ENCODE measurements around the gene HES1.

HES1 gene

DNA sequence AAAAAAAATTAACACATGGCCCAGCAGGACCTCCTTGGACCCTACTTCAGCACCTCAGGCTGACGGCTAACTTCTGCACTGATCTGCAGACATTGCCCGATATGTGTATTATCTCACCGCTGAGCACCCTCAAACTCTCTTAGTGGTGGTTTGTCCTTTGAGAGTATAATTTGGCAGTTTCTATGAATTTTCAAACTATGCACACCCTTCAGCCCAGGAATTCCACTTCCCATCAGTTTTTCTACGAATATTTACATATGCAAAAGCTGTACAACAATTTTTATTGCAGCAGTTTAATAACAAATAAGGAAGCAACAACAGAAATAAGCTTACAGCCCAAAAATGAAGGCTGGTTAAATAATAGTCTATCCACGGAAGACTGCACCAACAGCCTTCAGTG, 44.6 kb downstream of the HES1 start:
- Histone ChIP-seq H2AFZ (ENCODE audit: low read depth, low read length) (no peak overlapping the region), H3K27ac (ENCODE audit: low read length) (no peak overlapping the region), H3K27me3 (ENCODE audit: low read depth, low read length) (0 out of 2 replicates have a peak, but pooled peaks cover 5% of the 10 kb centered on the region), H3K79me2 (ENCODE audit: low read length) (no peaks in the 10 kb centered on the region), H4K20me1 (ENCODE audit: insufficient read depth, low read length) (no peaks in the 10 kb centered on the region), H3K9me3 (ENCODE audit: insufficient read depth, low read length) (no peaks in the 10 kb centered on the region), H3K36me3 (replicated peaks; ENCODE audit: low read depth, low read length) (no peaks in the 10 kb centered on the region), H3K9ac (ENCODE audit: low read length) (no peak overlapping the region), H3K4me3 (ENCODE audit: low read length) (no peak overlapping the region), H3K4me1 (ENCODE audit: low read length) (no peaks in the 10 kb centered on the region), H3K4me2 (ENCODE audit: low read length) (no peak overlapping the region)
- no peak for TF ChIP-seq CTCF (IDR thresholded peaks at IDR 0.05; ENCODE audit: low read depth, low read length)
- no peak for TF ChIP-seq EZH2phosphoT487 (IDR thresholded peaks at IDR 0.05; ENCODE audit: low read depth)

- TF ChIP-seq CTCF (IDR thresholded peaks at IDR 0.05; ENCODE audit: low read depth, low read length) (no peak), EZH2phosphoT487 (IDR thresholded peaks at IDR 0.05; ENCODE audit: low read depth) (no peak)
- no peak overlapping the region for H3K4me3 ChIP-seq (ENCODE audit: low read length)
- no peaks in the 10 kb centered on the region for H4K20me1 ChIP-seq (ENCODE audit: insufficient read depth, low read length)
These were observed 45.9 kb downstream of the HES1 start for GRCh38 chr3:194181612-194182529.

DNA sequence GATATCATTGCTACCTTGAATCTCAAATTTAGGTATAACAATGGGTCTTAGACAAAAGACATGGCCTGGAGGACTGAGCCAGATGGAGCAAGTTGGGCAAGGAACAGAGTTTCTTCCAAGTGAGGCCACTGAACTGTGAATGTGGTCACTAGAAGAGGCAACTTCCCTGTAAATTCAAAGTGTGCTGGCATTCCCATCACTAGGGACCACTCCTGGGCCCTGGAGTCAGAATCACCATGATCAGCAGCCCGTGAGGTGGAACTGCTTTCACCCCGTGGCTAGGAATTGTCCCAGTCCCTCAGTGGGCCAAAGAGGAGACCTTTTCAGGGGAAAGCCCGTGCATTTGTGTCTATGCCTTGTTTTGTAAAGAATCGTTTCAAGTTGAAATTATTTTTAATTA, 47.3 kb downstream of the HES1 start:
- H3K36me3 ChIP-seq (replicated peaks; ENCODE audit: low read depth, low read length): no peaks in the 10 kb centered on the region
- H3K4me1 ChIP-seq (ENCODE audit: low read length): no peaks in the 10 kb centered on the region
- no peak overlapping the region for H3K27ac ChIP-seq (ENCODE audit: low read length)
- no peaks in the 10 kb centered on the region for H3K27me3 ChIP-seq (ENCODE audit: low read depth, low read length)
- no peaks in the 10 kb centered on the region for H3K9me3 ChIP-seq (ENCODE audit: insufficient read depth, low read length)
- no peak overlapping the region for H3K4me3 ChIP-seq (ENCODE audit: low read length)
- TF ChIP-seq CTCF (IDR thresholded peaks at IDR 0.05; ENCODE audit: low read depth, low read length): no peak
- no peaks in the 10 kb centered on the region for H4K20me1 ChIP-seq (ENCODE audit: insufficient read depth, low read length)
- no peaks in the 10 kb centered on the region for H3K79me2 ChIP-seq (ENCODE audit: low read length)
- no peak overlapping the region for H3K9ac ChIP-seq (ENCODE audit: low read length)
- H2AFZ ChIP-seq (ENCODE audit: low read depth, low read length): no peak overlapping the region
- H3K4me2 ChIP-seq (ENCODE audit: low read length): no peak overlapping the region

More at GRCh38 chr3:194181612-194182529, 45.9 kb downstream of the HES1 start:
- Histone ChIP-seq H3K79me2 (ENCODE audit: low read length) (no peaks in the 10 kb centered on the region), H3K9me3 (ENCODE audit: insufficient read depth, low read length) (no peaks in the 10 kb centered on the region), H3K36me3 (replicated peaks; ENCODE audit: low read depth, low read length) (no peaks in the 10 kb centered on the region), H3K27ac (ENCODE audit: low read length) (no peak overlapping the region), H3K9ac (ENCODE audit: low read length) (no peak overlapping the region), H3K27me3 (ENCODE audit: low read depth, low read length) (0 out of 2 replicates have a peak, but pooled peaks cover 5% of the 10 kb centered on the region), H3K4me1 (ENCODE audit: low read length) (no peaks in the 10 kb centered on the region), H3K4me2 (ENCODE audit: low read length) (no peak overlapping the region), H2AFZ (ENCODE audit: low read depth, low read length) (no peak overlapping the region)

GRCh38 chr3:194184265-194184751, 48.4 kb downstream of the HES1 start:
- Histone ChIP-seq H3K4me1 (ENCODE audit: low read length) (no peaks in the 10 kb centered on the region), H3K4me3 (ENCODE audit: low read length) (no peak overlapping the region), H3K9me3 (ENCODE audit: insufficient read depth, low read length) (no peaks in the 10 kb centered on the region), H3K27me3 (ENCODE audit: low read depth, low read length) (no peaks in the 10 kb centered on the region), H3K9ac (ENCODE audit: low read length) (no peak overlapping the region), H2AFZ (ENCODE audit: low read depth, low read length) (no peak overlapping the region), H4K20me1 (ENCODE audit: insufficient read depth, low read length) (no peaks in the 10 kb centered on the region), H3K79me2 (ENCODE audit: low read length) (no peaks in the 10 kb centered on the region), H3K27ac (ENCODE audit: low read length) (no peak overlapping the region), H3K4me2 (ENCODE audit: low read length) (no peak overlapping the region), H3K36me3 (replicated peaks; ENCODE audit: low read depth, low read length) (no peaks in the 10 kb centered on the region)
- no peak for TF ChIP-seq EZH2phosphoT487 (IDR thresholded peaks at IDR 0.05; ENCODE audit: low read depth)
- no peak for TF ChIP-seq CTCF (IDR thresholded peaks at IDR 0.05; ENCODE audit: low read depth, low read length)

Data from OCI-LY3 (cell line).